ENCODE data around the gene STK39.

The STK39 gene

GRCh38 chr2:168203762-168204693 is 43.4 kb downstream of the STK39 start:
- DNase-seq, result no peak

- no peak for DNase-seq
Measured at GRCh38 chr2:168201584-168202116, 45.7 kb downstream of the STK39 start.

- DNase-seq, result no peak
Measured at GRCh38 chr2:168200930-168201583, 46.3 kb downstream of the STK39 start.

GRCh38 chr2:168198476-168199207 is 48.8 kb downstream of the STK39 start:
- peak; percentile 49 for DNase-seq

- no peak for DNase-seq
Measured at GRCh38 chr2:168196764-168197180, 50.6 kb downstream of the STK39 start.

GRCh38 chr2:168194784-168195522 is 52.4 kb downstream of the STK39 start:
- peak; percentile 61 for DNase-seq

- DNase-seq, result no peak
Measured at GRCh38 chr2:168192839-168193616, 54.4 kb downstream of the STK39 start.

GRCh38 chr2:168191955-168192785 is 55.2 kb downstream of the STK39 start:
- no peak for DNase-seq

- DNase-seq, result no peak
Measured at GRCh38 chr2:168190590-168191336, 56.6 kb downstream of the STK39 start.

GRCh38 chr2:168189835-168190569 is 57.4 kb downstream of the STK39 start:
- peak; percentile 69 for DNase-seq

- DNase-seq, result no peak
Measured at GRCh38 chr2:168188002-168188401, 59.4 kb downstream of the STK39 start.

- DNase-seq, result no peak
Measured at GRCh38 chr2:168186452-168186851, 60.9 kb downstream of the STK39 start.

- no peak for DNase-seq
Measured at GRCh38 chr2:168185583-168186274, 61.7 kb downstream of the STK39 start.

- DNase-seq, result peak; percentile 54
Measured at GRCh38 chr2:168184681-168185513, 62.5 kb downstream of the STK39 start.

- no peak for DNase-seq
Measured at GRCh38 chr2:168183308-168183997, 63.9 kb downstream of the STK39 start.

- DNase-seq, result no peak
Measured at GRCh38 chr2:168182550-168183249, 64.7 kb downstream of the STK39 start.
